Posterior vena cava (tissue), 2 donors: Measurements from ENCODE around the gene CGA. TPM values are rescaled to one million over a fixed set of nuclear protein-coding genes. Genes with fewer than 3 reads are reported as not detected.

Experiments used
- DNase-seq: peaks from one replicate; pipeline ENCODE4 v3.0.0-alpha.2; 2020; ENCODE audit warnings: low spot score
- intact Hi-C, 2 donors: fragments of 100-400 bp; cut with DNase I; formaldehyde crosslinking; loops; one replicate each; pipeline versions ENCODE4 v1.14.1 to v1.14.2; 2022 to 2023
- total RNA-seq, 2 donors: library from RNA; stranded (reverse); fragmentation: NEBNext Ultra II Directional; extraction: Animal tissue kit (Norgen Biotek cat#: 25700); gene quantifications; one replicate each; pipeline ENCODE4 v1.2.1, GENCODE V29; 2021
- donor health status: DM: yes; HTN: yes; CAD: no.
- donor health status: DM: yes; HTN: yes; CAD: no.

CGA gene
- total RNA-seq, 2 donors from 2014 or later, result not detected

GRCh38 chr6:87093199-87093598 lies 1.7 kb downstream of the CGA start:
- intact Hi-C loops, result no loop called here
- no peak for DNase-seq

- no peak for DNase-seq
- intact Hi-C loops, result no loop called here
Observed at GRCh38 chr6:87092435-87092834, 2.5 kb downstream of the CGA start.

- intact Hi-C loops, result no loop called here
- no peak for DNase-seq
Observed at GRCh38 chr6:87089135-87089534, 5.8 kb downstream of the CGA start.

GRCh38 chr6:87088076-87088475 lies 6.8 kb downstream of the CGA start:
- DNase-seq, result no peak
- intact Hi-C loops, result no loop called here

GRCh38 chr6:87082160-87082721 lies 12.7 kb downstream of the CGA start:
- DNase-seq, result no peak

GRCh38 chr6:87078983-87079616 lies 15.8 kb downstream of the CGA start:
- DNase-seq, result peak; percentile 83
- intact Hi-C loops, result no loop called here

More at GRCh38 chr6:87082160-87082721, 12.7 kb downstream of the CGA start:
- intact Hi-C loops, result no loop called here

- DNase-seq, result no peak
- intact Hi-C loops, result loop anchor here in 1 of 2 donors (2.0 kb wide), 1 partner anchor 30 kb away; no protein-coding TSS in a partner anchor
Observed at GRCh38 chr6:87075168-87075567, 19.7 kb downstream of the CGA start.

GRCh38 chr6:87074101-87074621 lies 20.7 kb downstream of the CGA start:
- intact Hi-C loops, result loop anchor here in 1 of 2 donors (2.0 kb wide), 1 partner anchor 29 kb away; no protein-coding TSS in a partner anchor
- DNase-seq, result no peak

- DNase-seq, result no peak
- intact Hi-C loops, result no loop called here
Observed at GRCh38 chr6:87071683-87072082, 23.2 kb downstream of the CGA start.

- DNase-seq, result no peak
- intact Hi-C loops, result no loop called here
Observed at GRCh38 chr6:87070741-87071140, 24.2 kb downstream of the CGA start.

- DNase-seq, result no peak
- intact Hi-C loops, result no loop called here
Observed at GRCh38 chr6:87068795-87069194, 26.1 kb downstream of the CGA start.

- intact Hi-C loops, result no loop called here
- no peak for DNase-seq
Observed at GRCh38 chr6:87066449-87067333, 28.2 kb downstream of the CGA start.

GRCh38 chr6:87065117-87065516 lies 29.8 kb downstream of the CGA start:
- intact Hi-C loops, result no loop called here
- DNase-seq, result no peak

- intact Hi-C loops, result no loop called here
- no peak for DNase-seq
Observed at GRCh38 chr6:87059943-87060342, 35.0 kb downstream of the CGA start.

GRCh38 chr6:87054143-87054833 lies 40.6 kb downstream of the CGA start:
- intact Hi-C loops, result no loop called here
- no peak for DNase-seq

- intact Hi-C loops, result no loop called here
- DNase-seq, result no peak
Observed at GRCh38 chr6:87053312-87053711, 41.6 kb downstream of the CGA start.

- intact Hi-C loops, result no loop called here
- no peak for DNase-seq
Observed at GRCh38 chr6:87049779-87050178, 45.1 kb downstream of the CGA start.

- intact Hi-C loops, result loop anchor here in 1 of 2 donors (2.0 kb wide), 1 partner anchor 29 kb away; no protein-coding TSS in a partner anchor
- DNase-seq, result no peak
Observed at GRCh38 chr6:87045521-87046075, 49.3 kb downstream of the CGA start.

- no peak for DNase-seq
- intact Hi-C loops, result no loop called here
Observed at GRCh38 chr6:87040729-87041128, 54.2 kb downstream of the CGA start.
